Pulmonary artery endothelial cell (primary cell): ENCODE measurements around the gene NOTCH4. TPM values are rescaled to one million over a fixed set of nuclear protein-coding genes. Genes with fewer than 3 reads are reported as not detected.

Experiments
- DNase-seq: peaks from one replicate; pipeline ENCODE4 v3.0.0-alpha.2; 2011; ENCODE audit warnings: low read depth, low spot score
- total RNA-seq: library from RNA; depleted of rRNA; stranded (reverse); fragments of >200 nt; gene quantifications from 2 replicates; pipeline ENCODE4 v1.2.3, GENCODE V29; 2014

Gene NOTCH4
- total RNA-seq, 1 donor from 2014 or later = 25.0 TPM

DNA sequence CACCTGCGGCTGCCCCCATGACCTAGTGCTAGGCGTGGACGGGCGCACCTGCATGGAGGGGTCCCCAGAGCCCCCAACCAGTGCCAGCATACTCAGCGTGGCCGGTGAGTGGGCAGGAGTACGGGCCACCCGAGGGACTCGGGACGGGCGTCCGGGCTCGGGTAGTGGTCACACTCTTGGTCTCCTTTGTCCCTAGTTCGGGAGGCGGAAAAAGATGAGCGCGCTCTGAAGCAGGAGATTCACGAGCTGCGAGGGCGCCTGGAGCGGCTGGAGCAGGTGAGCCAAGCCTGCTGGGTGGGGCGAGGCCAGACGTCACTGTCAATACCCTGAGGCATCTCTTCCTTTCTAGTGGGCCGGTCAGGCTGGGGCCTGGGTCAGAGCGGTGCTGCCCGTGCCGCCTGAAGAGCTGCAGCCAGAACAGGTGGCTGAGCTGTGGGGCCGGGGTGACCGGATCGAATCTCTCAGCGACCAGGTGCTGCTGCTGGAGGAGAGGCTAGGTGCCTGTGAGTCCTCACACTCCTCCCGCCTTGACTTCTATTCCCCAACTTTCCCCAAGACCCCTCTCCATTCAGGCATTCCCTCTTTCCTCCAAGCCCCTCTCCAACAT, 56.6 kb downstream of the NOTCH4 start:
- no peak for DNase-seq

DNA sequence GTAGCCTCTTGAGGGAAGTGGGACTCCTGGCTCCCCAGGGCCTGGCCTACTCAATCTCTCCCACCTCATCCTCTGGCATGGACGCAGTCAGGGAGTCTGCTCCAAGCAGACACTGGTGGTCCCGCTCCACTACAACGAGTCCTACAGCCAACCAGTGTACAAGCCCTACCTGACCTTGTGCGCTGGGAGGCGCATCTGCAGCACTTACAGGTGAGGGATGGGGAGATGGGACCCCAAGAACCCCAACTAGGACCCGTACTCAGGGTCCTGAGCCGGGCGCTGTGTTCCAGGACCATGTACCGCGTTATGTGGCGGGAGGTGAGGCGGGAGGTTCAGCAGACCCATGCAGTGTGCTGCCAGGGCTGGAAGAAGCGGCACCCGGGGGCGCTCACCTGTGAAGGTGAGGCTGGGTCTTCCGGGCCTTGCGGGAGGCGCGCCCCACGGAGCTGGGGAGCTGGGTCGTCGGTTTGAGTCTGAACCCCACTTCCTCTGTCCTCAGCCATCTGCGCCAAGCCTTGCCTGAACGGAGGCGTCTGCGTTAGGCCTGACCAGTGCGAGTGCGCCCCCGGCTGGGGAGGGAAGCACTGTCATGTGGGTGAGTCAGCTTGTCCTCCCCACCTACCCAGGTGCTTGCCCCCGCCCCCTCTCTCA, 57.3 kb downstream of the NOTCH4 start:
- no peak for DNase-seq

DNA sequence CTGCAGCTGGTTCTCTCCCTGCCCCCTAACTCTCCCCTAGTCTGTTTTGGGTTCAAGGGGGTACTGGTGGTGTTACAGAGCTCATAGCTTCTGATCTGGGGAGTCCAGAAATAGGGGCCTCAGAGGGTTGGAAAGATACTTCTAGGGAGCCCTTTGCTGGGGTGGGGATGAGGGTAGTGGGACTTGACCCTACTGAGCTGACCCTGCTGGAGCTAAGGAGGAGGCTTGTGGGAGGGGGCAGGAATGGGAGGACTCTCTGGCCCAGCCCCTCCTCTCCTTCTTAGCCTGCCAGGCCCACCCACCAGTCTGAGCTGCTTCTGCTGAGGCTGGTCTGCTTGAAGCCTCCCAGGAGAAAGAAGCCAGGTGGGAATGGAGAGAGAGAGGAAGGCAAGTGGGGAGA, 59.6 kb downstream of the NOTCH4 start, which contains the start of gene EGFL8:
TSS of gene EGFL8 (plus strand) at position 301 of the 400 bp plus-strand sequence. CDS start 1,571 bp downstream, outside the sequence.
- no peak for DNase-seq

DNA sequence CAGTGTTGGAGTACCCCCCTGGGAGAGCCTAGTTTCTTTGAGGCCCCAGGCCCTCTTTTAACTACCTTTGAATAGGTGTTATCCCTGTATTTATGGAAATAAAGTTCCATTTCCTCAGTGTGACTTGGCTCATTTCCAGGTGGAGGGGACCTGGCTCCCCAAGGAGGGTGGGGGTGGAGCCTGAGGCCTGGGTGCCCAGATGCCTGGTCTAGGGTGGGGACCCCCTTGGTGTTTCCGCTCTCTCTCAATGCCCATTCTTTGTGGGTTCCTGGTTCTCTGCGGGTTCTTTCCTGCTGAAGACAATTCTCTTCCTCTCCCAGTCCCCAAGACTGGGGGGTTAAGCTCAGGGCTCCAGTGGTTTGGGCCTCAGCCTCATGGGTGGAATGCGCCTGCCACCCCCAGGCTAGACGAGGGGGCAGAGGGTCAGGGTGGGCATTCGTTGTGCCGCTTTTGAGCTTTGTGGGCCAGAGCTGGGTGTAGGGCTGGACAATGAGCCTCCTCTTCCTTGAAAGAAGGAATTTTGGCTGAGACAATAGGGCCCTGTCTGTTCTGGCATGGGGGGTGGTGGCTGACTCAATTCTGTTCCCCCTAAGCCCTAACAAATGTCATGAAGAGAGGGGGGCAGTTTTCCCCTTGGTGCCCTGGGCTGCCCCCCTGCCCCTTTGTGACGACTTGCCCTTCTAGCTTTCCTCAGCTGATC, 60.2 kb downstream of the NOTCH4 start:
- no peak for DNase-seq

DNA sequence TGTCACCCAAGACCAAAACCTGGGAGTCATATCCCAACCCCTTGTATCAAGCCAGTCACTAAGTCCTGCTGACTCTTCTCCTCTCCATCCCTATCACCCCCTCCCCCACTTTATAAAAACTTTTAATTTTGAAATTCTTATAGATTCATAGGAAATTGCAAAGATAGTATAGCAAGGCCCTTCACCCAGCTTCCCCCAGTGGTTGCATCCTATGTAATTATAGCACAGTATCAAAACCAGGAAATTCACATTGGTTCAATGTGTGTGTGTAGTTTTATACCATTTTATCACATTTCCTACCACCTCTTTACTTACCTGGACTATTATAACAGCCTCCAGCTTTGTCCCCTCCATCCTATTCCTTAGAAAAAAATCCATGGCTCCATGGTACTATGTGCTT, 65.8 kb downstream of the NOTCH4 start:
- DNase-seq = no peak

DNA sequence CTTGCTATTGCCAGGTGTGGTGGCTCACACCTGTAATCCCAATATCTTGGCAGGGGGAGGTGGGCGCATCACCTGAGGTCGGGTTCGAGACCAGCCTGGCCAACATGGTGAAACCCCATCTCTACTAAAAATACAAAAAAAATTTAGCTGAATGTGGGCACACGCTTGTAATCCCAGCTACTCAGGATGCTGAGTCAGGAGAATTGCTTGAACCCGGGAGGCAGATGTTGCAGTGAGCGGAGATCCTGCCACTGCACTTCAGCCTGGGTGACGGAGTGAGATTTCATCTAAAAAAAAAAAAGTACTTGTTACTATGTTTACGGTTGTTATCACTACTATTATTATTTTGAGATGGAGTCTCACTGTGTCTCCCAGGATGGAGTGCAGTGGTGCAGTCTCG, 67.0 kb downstream of the NOTCH4 start:
- no peak for DNase-seq

DNA sequence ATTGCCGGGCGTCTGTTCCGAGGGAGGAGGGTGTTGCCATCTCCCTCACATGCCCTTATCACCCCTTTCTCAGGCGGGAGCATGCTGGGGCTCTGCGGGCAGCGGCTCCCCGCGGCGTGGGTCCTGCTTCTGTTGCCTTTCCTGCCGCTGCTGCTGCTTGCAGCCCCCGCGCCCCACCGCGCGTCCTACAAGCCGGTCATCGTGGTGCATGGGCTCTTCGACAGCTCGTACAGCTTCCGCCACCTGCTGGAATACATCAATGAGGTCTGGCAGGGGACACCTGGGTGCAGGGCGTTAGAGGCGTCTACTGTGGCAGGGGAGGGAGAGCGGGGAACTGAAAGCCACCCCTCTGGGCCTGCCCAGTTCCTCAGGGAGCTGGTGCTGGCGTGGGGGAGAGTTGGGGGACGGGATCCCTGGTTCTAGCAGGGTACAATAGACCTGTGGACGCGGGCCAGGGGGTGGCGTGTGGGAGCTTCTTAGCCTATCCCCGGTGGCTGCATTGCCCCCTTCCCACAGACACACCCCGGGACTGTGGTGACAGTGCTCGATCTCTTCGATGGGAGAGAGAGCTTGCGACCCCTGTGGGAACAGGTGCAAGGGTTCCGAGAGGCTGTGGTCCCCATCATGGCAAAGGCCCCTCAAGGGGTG, 69.2 kb downstream of the NOTCH4 start:
- no peak for DNase-seq

DNA sequence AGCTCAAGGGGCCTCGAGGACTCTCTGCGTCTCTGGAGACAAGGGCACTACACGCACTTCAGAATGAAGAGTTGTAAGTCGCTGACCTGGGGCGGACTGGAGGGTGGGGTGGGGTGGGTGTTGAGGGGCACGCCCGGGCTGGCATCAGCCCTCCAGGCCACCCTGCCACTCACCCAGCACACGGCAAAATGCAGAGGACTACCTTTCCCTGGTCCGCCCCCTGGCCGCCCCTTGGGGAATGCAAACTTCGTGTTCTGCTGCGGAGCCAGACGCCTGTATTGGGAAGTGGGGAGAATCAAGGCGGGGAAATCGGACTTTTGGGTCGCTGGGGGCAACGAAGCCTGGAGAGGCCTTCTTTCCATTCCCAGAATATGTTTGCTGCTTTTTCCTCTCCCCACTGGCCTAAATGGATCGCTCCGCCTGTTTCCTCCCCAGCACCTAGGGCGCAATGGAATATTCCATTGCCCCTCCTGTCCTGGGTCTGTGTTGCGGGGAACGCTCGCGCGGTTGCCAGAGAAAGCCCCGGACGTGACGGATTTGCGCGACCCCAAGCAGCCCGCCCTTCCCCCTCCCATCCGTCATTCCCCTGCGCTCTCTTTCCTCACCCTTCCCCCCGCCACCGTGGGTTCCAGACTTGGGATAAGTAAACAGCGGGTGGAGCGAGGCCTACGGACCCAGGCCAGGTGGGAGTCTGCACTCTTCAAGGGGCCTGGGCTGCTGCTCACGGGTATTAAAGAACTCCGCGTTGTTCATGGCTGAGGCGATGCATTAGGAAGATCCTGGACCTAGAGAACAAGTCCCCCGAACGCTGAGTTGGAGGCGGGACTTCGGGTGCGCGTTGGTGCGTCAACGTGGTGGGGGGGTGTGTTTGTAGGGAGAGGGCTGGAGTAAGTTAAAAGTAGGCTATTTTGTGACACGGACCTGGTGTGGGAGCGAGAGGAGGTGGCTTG, 70.0 kb downstream of the NOTCH4 start, which contains the start of gene PPT2:
TSS of gene PPT2 (plus strand) at position 578 of the 950 bp plus-strand sequence. CDS start 454 bp downstream, outside the sequence.
- peak; percentile 78 for DNase-seq

DNA sequence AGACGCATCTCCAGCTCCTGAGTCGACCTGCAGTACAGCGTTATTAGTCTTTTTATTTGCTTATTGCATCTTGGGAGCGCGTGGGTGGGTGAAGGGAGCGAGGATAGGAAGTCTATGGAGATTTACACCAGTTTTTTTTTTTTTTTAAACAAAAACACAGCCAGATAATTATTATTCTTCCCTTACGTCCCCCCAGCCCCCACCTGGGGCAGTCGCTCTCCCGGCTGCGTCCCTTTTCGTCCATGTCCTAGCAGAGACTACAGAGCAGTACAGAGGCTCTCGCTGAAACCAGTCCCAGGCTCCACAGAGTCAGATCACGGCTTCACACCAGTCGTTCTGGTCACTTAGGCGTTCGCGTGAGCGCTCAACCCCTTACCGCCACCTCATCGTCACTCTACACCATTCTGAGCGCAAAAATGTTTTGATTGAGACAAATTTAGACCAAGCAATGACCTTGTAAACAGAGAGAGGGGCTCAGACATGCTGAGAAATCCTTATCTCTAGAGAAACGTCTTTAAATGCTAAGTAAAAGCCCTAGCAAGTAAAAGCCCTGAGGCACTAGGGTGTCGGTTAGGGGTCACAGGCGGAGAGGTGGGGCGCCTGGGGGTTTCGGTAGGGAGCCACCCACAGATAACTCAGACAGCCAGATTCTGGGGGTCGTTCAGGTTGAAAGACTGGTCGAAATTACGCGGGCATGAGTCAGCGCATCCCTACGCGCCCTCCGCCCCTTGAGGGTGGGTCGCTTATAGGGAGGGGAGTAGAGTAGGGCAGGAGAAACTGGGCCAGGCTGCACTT, 70.9 kb downstream of the NOTCH4 start:
- DNase-seq = no peak

DNA sequence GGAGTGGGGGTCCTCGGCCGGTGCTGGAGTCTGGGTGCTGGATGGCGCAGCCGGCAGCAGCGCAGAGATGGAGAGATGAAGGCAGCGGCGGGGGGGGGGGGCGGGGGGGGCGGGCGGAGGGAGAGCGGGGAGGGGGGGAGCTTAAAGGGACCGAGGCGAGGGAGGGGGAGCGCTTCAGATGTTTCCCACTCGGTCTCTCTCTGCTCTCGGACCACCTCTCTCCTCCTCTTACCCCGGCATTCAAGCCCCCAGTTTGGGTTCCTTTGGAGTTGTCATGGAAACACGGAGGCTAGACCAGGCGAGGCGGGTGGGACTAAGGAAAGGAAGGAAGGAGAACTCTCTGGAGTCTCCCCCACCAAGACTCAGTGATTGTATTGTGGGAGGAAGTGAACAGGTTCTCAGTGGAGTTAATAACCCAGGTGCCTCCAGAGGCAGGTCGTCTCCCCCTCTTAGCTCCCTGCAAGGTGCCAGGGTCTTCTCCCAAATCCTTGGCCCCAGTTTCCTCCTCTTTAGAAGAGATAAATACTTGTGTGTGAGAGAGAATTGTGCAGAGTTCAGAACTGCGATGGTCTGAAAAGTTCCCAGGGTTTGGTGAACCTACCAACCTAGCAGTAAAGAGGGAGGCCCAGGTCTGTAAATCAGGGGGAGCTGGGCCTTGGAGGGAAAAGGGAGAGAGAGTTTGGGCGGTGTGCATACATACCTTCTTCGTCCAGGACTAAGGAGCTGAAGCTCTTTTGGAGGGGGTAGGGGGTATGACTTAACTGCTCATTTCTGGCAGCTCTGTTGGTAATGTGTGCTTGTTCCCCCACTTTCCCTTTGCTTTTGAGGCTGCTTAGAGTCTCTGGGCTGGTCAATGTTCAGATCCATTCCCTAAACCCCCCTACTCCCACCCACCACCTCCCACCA, 71.8 kb downstream of the NOTCH4 start, which contains the start of gene PRRT1:
TSS of gene PRRT1 (minus strand) at position 77 of the 906 bp plus-strand sequence. CDS start 112 bp downstream, outside the sequence.
- DNase-seq = no peak

DNA sequence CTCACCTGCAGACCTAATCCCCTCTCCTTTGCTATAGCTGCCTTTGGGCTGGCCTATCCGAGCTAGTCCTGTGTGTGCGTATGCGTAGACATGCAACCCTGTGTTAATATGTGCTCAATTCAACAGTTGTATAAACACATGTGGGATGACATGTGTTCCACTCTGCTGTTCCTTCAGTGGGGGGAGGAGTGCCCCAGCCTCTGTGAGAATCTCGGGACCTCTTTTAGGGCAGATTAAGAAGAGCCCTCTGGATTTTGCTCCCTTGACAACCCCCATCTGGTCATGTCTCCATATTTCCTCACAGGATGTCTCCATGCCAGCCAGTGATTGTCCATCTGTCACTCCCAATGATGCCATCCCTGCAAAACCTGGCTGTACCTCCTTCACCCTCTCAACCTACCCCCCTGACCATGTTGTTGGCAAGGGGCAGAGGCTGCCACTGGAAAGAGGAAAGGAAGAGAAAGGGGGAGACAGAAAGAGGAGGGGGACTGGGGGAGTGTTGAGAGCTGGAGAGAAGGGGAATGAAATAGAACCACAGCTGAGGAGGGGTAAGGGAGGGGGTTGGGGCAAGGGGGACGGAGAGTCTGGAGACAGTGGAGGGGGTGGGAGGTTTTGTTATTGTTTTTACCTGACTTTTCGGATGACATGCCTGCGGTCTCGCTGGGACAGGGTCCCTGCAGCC, 72.5 kb downstream of the NOTCH4 start:
- DNase-seq = no peak

DNA sequence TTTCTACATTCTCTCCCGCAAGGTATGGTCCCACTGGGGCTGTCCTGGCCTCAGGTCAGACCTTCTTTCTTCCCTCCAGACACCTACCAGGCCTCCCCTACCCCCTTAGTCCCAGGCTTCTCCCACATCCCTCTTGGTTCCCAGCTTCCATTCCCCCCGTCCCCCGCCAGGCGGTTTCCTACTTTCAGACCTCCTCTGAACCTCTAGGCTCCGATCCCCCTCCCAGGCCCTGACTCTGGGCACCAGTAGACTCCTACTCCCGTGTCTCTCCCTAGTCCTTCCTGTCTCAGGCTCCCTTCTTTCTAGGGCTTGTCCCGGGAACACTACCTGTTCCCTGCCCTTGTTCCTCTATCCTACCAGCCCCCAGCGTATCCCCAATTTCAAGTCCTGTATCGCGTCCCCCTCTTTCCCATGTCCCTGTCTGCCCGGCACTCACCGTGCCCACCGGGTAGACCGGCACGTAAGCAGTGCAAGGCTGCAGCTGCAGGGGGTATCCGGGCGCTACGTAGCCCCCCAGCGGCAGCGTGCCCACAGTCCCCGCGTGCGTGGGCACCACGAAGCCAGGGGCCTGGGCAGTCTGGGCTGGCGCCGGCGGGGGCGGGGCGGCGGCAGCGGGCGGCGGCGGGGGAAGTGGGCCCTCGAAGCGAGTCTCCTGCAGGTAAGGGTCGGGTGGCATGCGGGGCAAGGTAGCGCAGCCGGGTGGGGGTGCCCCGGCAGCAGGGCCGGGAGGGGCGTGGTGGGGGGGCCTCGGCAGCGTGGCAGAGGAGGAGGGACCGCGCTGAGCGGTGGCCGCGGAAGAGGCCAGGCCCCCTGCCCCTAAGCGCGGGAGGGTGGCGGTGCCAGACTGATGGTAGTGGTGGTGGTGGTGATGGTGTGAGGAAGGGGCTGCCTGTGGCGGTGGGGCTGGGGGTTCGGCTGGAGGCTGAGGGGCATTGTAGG, 73.7 kb downstream of the NOTCH4 start:
- DNase-seq = no peak

DNA sequence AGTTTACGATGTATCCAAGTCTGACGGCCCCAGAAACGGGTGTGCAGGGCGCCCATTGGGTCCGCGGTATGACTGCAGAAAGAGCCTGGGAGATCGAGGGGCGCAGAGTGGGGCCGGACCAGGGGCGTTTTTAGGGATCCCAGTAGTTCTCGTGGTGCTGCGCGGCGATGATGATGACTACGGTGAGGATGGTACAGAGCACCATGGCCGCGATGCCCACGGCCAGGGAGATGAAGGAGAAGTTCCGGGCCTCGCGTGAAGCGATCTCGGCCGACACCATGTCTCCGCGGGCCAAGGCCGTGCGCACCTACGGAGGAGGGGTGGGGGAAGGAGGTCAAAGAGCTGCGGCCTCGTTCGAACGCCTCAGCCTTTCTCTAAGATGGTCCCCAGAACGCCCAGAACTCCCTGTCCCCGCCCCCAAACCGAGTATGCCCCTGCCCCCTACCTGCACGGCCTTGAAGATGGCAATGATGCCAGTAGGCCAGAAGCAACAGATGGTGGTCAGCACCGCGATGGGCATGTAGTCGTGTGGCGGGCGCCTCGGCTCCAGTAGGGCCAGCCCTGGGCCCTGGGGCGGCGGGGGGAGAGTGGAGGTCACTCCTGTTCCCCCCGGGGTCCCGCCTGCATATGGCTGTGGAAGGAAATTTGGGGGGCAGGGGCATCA, 74.6 kb downstream of the NOTCH4 start:
- DNase-seq = no peak

DNA sequence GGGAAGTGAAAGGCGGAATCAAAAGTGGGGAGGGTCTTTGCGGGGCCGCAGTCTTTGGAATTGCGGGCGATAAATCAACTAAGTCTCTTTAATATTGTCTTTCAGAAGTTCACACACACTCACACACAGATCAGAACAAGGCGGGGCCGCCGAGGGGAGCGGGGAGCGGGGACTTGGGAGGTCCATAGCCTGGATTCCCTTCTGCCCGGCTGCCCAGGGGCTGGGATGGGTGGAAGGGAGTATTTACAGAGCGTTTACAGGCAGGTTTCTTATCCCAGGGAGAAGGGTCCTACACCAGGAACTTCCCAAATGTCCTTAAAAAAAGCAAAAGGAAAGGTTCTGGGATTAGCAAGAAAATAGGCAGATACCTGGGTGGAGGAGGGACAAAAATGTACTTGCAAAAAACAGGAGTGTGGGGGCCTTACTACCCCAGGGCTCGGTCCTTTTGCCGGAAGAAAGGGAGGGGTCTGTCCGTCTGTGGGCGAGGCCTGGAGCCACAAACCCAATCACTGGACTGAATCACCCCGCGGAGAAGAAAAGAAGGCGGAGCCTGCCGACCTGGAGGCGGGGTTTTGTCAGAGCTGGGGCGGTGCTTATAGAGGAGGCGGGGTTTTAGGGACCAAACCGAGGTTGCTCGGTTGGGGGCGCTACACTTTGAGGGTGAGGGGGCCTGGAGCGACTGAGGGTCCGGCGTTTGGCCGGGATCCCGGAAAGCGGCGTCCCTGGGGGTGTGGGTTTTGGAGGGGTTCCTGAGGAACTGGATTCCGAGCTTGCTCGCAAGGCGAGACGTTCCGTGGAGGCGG, 75.4 kb downstream of the NOTCH4 start:
- no peak for DNase-seq

DNA sequence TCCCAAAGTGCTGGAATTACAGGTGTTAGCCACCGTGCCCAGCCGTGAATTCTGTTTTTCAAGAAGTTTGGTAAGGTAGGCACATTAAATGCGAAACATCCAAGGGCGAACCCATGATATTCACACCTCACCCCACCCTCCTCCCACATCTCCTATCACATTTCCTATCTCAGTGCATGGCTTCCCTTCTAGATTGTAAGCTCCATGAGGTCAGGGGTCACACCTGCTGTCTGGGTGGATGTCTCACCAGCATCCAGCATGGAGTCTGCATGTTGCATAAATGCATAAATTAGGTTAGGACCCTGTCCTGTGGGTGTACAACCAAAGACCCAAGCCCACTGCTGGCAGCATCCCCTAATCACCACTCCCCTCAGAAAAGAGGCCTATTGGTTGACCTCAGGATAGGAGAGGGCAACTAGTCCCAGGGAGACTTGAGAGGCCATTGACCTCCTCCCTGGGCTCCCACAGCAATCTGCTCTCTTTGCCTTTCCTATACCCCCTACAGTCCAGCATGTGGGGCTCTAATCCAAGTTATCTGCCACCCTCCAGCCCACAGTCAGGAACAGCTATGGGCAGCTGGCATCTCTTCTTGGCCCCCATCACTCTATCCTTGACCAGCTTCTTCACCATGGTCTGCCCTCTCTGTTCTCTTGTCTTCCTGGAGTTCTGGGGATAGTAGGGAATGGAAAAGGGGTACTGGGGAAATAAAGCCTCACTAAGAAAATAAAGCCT, 76.3 kb downstream of the NOTCH4 start:
- DNase-seq = no peak
